ENCODE measurements around the gene CACHD1. TPM values are rescaled to one million over a fixed set of nuclear protein-coding genes. Genes with fewer than 3 reads are reported as not detected.

Gene CACHD1
- total and polyA plus RNA-seq, 8 donors, result 1.4 to 22.8 (median 4.8) TPM

DNA sequence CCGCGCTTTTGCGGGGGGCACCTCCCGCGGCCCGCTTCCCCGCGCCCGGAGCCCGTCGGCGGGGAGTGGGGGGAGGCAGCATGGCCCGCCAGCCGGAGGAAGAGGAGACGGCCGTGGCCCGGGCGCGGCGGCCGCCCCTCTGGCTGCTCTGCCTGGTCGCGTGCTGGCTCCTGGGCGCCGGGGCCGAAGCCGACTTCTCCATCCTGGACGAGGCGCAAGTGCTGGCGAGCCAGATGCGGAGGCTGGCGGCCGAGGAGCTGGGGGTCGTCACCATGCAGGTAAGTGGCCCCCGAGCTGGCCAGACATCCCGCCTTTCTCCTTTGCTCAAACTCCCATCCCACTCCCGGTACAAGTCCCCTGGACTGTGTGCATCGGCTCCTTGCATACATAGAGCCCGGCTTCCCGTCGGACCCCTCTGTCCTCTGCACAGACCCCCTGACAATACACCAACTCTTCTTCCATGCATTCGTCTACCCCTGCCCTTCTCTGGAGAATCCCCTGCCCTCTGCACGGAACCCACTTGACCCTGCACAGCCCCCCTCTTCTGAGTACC is 812 bp downstream of the CACHD1 start:
- Histone ChIP-seq H3K36me3 (no peaks in the 10 kb centered on the region), H3K27ac (peak overlapping the region; percentile 81 to 92 (median 91)), H3K4me3 (peak overlapping the region; percentile 65 to 88 (median 84)), H3K27me3 (peaks cover 0 to 25% (median 0%) of the 10 kb centered on the region in 3 donors), H3K4me1 (peaks cover 18 to 58% (median 53%) of the 10 kb centered on the region in 4 donors), H3K9me3 (no peaks in the 10 kb centered on the region)
- TF ChIP-seq POLR2A (IDR thresholded peaks at IDR 0.05) (no peak), CTCF (IDR thresholded peaks at IDR 0.05) (no peak), EP300 (IDR thresholded peaks at IDR 0.05) (no peak), POLR2AphosphoS5 (IDR thresholded peaks at IDR 0.05) (no peak)
- WGBS, 5 donors, result 0 to 2% (median 1%) methylated on average over 18 to 43 of the region's 43 CpGs
- DNase-seq, result peak; percentile 32 to 76
- intact Hi-C loops (cut with DNase I; ENCODE audit: low total_unique reads), result loop anchor here (10.0 kb wide), 1 partner anchor 204 kb away; no protein-coding TSS in a partner anchor

GRCh38 chr1:64471218-64472039 is 1.5 kb downstream of the CACHD1 start:
- intact Hi-C loops (cut with DNase I; ENCODE audit: low total_unique reads), result loop anchor here (10.0 kb wide), 1 partner anchor 203 kb away; no protein-coding TSS in a partner anchor
- DNase-seq, result peak; percentile 43 to 79
- no peak for TF ChIP-seq CTCF (IDR thresholded peaks at IDR 0.05)
- TF ChIP-seq POLR2AphosphoS5 (IDR thresholded peaks at IDR 0.05), result peak in 1 of 3 donors; percentile 4
- Histone ChIP-seq H3K27ac (peak overlapping the region; percentile 81 to 92 (median 91)), H3K4me3 (peak overlapping the region; percentile 65 to 88 (median 84)), H3K9me3 (no peaks in the 10 kb centered on the region), H3K27me3 (peaks cover 0 to 25% (median 0%) of the 10 kb centered on the region in 3 donors), H3K4me1 (peaks cover 25 to 65% (median 59%) of the 10 kb centered on the region in 4 donors), H3K36me3 (no peaks in the 10 kb centered on the region)
- 0 to 3% (median 2%) methylated on average over 37 to 40 of the region's 40 CpGs for WGBS, 5 donors

DNA sequence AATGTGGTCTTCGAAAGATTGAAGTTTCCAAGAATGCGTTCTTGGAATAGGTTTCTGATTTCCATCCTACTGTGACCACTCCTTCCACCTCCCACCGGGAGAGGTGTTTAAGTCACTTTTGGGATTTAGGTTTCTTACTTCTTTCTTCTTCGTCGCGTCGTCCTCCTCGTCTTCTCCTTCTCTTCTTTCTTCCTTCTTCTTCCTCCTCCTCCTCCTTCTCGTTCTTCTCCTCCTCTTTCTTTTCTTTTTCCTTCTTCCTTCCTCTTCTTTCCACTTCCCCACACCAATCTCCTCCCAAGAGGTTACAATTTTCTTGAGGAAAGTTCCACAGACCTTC is 2.1 kb downstream of the CACHD1 start:
- peak overlapping the region in 3 of 5 donors; percentile 89 to 92 (median 91) for H3K27ac ChIP-seq
- peaks cover 0 to 25% (median 0%) of the 10 kb centered on the region in 3 donors for H3K27me3 ChIP-seq

More for the DNA sequence above, 2.1 kb downstream of the CACHD1 start:
- WGBS, 5 donors, result 22 to 46% (median 25%) methylated on average over 9 of the region's 9 CpGs
- TF ChIP-seq POLR2AphosphoS5 (IDR thresholded peaks at IDR 0.05), result no peak
- TF ChIP-seq CTCF (IDR thresholded peaks at IDR 0.05), result no peak
- no peak for TF ChIP-seq EP300 (IDR thresholded peaks at IDR 0.05)
- TF ChIP-seq POLR2A (IDR thresholded peaks at IDR 0.05), result no peak
- intact Hi-C loops (cut with DNase I; ENCODE audit: low total_unique reads), result loop anchor here (10.0 kb wide), 1 partner anchor 203 kb away; no protein-coding TSS in a partner anchor
- no peaks in the 10 kb centered on the region for H3K9me3 ChIP-seq
- H3K36me3 ChIP-seq, result no peaks in the 10 kb centered on the region
- H3K4me1 ChIP-seq, result peaks cover 31 to 71% (median 64%) of the 10 kb centered on the region in 4 donors
- peak overlapping the region; percentile 65 to 88 (median 84) for H3K4me3 ChIP-seq
- no peak for DNase-seq
